ELF-1 (cell line): ENCODE results near the gene VAV2.
"Not testable (repeated sequence)": the region's sequence is repeated elsewhere in the genome, so short reads cannot be mapped to it uniquely, and the experiment has no call there.

Experiments
- DNase-seq: peaks from one replicate; pipeline ENCODE4 v3.0.0-alpha.2; 2016; ENCODE audit warnings: low read depth, low spot score

Gene VAV2

GRCh38 chr9:133938086-133938485, 54.0 kb downstream of the VAV2 start:
- DNase-seq = no peak

GRCh38 chr9:133937120-133937519, 55.0 kb downstream of the VAV2 start:
- DNase-seq = no peak

DNA sequence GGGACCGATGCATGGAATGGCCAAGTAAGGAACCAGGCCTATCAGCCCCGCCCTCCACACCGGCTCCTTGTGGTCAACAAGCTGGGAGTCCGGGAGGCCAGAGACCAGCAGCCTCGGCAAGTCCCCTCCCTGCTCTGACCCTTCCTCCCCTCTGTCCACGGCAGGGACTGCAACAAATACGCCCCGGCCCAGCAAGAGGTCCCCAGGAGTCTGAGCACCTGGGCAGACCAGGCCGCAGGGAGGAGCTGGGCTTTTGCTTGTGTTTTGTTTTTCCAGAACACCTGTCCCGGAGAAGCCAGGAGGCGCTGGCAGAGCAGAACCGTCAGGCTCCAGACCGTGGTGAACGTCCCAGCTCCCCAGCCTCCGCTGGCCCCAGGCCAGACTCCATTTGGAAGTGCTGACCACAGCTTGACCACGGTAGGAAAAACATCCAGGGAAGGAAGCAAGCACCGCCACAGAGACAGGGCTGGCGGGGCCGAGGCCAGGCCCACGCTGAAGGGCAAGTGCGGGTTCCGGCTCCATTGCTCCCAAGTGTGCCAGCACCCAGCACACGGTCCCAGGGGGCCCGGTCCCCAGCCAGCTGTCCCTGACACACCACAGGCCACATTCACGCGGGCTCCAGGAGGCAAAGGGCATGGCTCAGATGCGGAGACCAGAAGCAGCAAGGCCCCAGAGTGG, 56.7 kb downstream of the VAV2 start:
- peak; percentile 63 for DNase-seq

GRCh38 chr9:133934482-133935232, 57.5 kb downstream of the VAV2 start:
- DNase-seq = no peak

- DNase-seq = no peak
Observed at GRCh38 chr9:133933426-133934026, 58.6 kb downstream of the VAV2 start.

- no peak for DNase-seq
Observed at GRCh38 chr9:133932633-133933032, 59.5 kb downstream of the VAV2 start.

GRCh38 chr9:133932181-133932580, 59.9 kb downstream of the VAV2 start:
- no peak for DNase-seq

GRCh38 chr9:133930682-133931485, 61.2 kb downstream of the VAV2 start:
- DNase-seq = no peak

GRCh38 chr9:133930046-133930681, 62.0 kb downstream of the VAV2 start:
- DNase-seq = no peak

GRCh38 chr9:133929599-133929998, 62.5 kb downstream of the VAV2 start:
- DNase-seq = no peak

DNA sequence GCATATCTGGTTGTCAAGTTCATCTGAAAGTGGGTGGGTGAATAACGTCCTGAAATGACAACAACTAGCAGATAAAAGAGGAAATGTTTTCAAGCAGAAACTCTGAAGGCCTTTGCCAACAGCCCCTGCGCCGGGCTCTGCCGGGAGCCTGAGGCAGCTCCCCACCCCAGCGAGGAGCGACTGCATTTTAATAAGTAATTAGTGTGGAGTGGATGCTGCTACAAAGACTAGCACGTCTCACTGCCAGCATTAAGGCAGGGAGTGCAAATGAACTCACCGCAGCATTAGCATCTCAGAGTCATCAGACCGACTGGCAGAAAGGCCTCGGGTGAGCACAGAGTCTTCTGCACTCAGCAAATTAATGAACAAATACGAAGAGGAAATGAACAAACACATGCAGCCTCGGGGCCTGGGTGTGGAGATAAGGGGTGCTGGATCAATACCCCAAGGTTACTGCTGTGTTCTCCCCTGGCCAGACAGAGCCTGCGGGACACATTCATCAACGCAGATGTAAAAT, 63.8 kb downstream of the VAV2 start:
- DNase-seq = no peak

GRCh38 chr9:133927041-133927440, 65.1 kb downstream of the VAV2 start:
- no peak for DNase-seq

GRCh38 chr9:133926165-133926856, 65.8 kb downstream of the VAV2 start:
- no peak for DNase-seq

GRCh38 chr9:133924453-133924852, 67.7 kb downstream of the VAV2 start:
- no peak for DNase-seq

DNA sequence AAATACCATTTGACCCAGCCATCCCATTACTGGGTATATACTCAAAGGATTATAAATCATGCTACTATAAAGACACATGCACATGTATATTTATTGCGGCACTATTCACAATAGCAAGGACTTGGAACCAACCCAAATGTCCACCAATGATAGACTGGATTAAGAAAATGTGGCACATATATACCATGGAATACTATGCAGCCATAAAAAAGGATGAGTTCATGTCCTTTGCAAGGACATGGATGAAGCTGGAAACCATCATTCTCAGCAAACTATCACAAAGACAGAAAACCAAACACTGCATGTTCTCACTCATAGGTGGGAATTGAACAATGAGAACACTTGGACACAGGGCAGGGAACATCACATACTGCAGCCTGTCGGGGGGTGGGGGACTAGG, 68.5 kb downstream of the VAV2 start:
- not testable (repeated sequence) for DNase-seq

GRCh38 chr9:133921866-133922265, 70.3 kb downstream of the VAV2 start:
- no peak for DNase-seq

DNA sequence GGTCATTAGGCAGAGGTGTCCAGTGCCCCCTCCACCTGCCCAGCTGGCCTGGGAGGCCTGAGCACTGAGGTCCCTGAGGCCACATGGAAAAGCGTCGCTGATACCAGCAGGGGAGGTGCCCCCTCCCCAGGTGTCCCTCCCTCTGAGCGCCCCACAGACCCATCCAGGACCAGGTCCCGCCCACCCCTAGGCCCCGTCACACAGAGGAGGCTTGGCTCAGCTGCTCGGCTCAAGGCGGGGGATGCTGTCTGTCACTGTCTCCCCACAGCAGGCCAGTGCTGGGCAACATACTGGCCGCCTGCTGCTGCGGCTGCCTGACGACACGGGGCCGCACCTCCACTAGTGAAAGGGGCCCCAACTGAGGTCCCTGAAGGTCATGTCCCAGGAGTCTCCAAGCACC, 71.7 kb downstream of the VAV2 start:
- no peak for DNase-seq

DNA sequence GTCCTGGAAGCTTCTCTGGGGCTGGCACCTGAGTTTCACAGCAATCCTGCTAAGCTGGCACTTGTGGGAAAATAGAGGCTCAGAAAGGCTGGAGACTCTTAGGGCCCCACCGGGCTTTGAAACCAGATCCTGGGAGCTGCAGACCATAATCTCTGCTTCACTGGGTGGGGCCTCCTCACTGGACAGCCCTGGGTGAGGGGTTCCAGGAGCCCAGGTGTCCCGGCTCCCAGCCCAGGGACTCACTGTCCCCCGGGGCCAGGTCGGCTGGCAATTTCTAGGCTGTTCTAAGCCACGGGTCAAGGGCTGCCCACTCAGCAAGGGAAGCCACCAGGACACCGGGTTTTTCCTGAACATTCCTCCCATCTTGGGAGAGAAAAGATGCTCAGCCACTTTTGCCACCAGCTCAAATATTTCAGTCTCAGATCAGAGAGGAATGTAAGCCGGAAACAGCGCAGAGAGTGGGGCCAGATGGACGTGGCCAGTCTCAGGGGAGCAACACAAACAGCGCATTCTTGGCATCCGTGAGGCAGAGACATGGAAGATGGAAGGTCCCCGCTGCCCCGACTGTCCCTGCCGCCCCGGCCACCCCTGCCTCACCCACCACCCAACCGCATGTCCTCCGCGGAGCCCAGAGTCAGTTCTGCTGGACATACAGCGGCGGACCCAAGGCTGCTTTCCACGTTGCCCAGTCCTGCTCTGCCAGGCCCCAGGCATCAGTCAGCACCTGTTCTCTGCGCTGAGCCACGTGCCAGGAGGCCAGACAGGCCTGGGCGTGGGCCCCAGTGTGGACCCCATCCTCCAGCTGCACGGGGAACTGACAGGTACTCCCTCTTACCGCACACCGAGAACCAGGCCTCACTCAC, 72.6 kb downstream of the VAV2 start:
- DNase-seq = no peak

DNA sequence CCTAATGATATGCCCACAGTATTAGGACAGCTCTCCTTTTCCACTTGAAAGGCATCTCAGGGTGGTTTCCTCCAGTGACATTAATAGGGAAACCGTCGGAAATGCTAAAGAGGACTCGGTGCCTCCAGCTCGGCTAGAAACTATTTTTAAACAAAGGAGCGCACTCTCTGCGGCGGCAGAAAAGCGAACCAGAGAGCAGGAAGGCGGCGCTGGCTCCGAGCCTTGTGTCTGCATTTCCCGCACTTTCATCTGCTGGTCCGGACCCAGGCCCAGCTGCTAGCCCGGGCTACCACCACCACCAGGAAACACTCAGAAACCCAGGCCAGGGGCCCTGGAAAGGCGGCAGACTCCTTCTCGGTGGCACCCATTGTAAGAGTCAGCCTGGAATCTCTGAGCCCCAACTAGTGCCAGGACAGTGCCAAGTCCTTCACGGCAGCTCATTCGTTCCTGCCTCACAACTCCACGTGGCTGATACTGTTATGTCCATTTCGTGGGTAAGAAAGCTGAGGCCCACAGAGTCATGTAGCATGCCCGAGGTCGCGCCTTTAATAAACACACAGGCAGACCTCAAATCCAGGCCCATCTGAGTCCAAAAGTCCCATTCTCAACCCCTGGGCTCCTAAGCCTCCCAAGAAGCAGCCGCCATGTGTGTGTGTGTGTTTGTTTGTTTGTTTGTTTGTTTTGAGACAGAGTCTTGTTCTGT, 73.9 kb downstream of the VAV2 start:
- peak; percentile 38 for DNase-seq
